HUES64 (cell line): Measurements from ENCODE around the gene GRK3.

Experiments used
- H3K27ac ChIP-seq: 2 replicates; pipeline ENCODE4 v1.7.0; 2013; ENCODE audit warnings: low read depth, low read length, inconsistent platforms
- H3K27me3 ChIP-seq: 2 replicates; pipeline ENCODE4 v1.6.1; 2013; ENCODE audit warnings: mild to moderate bottlenecking, low read length; ENCODE audit not compliant: insufficient read depth
- H3K36me3 ChIP-seq: 2 replicates; pipeline ENCODE4 v1.6.1; 2013; ENCODE audit warnings: mild to moderate bottlenecking, low read length; ENCODE audit not compliant: insufficient read depth
- H3K4me1 ChIP-seq: 2 replicates; pipeline ENCODE4 v1.6.1; 2013; ENCODE audit warnings: mild to moderate bottlenecking, low read length, moderate library complexity; ENCODE audit not compliant: insufficient read depth
- H3K4me3 ChIP-seq: 2 replicates; pipeline ENCODE4 v1.5.1; 2013; ENCODE audit warnings: mild to moderate bottlenecking, low read length, moderate library complexity
- H3K9ac ChIP-seq: 2 replicates; pipeline ENCODE4 v1.6.1; 2013; ENCODE audit warnings: mild to moderate bottlenecking, low read depth, low read length
- H3K9me3 ChIP-seq: 2 replicates; pipeline ENCODE4 v1.6.1; 2013; ENCODE audit warnings: low read depth, low read length; ENCODE audit not compliant: insufficient read depth
- WGBS: fragments of 150-250, 120-280 bp; methylation state at CpG from one replicate; pipeline ENCODE4 v1.1.7; 2013; ENCODE audit warnings: missing lambda C conversion rate; 5-methylcytosine and 5-hydroxymethylcytosine counted together

GRK3 gene

DNA sequence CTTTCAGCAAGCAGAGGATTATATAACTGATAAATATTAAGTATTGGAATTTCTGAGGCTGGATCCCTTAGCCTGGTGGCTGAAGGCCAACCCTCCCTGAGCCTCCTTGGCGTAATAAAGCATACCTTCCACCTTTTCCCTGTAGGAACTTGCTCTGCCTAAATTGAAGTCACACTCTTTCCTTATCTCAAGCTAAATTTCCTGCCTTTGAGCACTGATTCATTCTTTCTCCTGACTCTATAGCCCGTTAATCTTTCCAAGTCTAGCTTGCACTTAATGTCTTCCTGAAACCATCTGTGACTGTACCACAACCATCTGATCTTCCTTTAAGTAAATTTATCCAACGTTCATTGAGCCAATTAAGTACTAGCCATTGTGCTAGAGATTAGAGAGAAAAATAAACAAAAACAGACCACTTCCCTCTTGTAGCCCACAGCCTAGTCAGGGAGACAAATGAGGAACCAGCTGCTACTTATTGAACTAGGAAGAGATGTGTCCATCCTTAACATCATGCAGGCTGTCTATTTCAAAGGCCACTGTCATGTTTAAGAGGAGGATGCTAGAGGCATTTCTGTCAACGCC lies 62.9 kb downstream of the GRK3 start:
- no peak overlapping the region for H3K4me3 ChIP-seq
- H3K4me1 ChIP-seq = peaks cover 22% of the 10 kb centered on the region
- no peak overlapping the region for H3K9ac ChIP-seq
- no peaks in the 10 kb centered on the region for H3K9me3 ChIP-seq
- no peaks in the 10 kb centered on the region for H3K27me3 ChIP-seq
- no peak overlapping the region for H3K27ac ChIP-seq
- H3K36me3 ChIP-seq = no peaks in the 10 kb centered on the region
- WGBS = 88% methylated on average over 4 of the region's 4 CpGs

DNA sequence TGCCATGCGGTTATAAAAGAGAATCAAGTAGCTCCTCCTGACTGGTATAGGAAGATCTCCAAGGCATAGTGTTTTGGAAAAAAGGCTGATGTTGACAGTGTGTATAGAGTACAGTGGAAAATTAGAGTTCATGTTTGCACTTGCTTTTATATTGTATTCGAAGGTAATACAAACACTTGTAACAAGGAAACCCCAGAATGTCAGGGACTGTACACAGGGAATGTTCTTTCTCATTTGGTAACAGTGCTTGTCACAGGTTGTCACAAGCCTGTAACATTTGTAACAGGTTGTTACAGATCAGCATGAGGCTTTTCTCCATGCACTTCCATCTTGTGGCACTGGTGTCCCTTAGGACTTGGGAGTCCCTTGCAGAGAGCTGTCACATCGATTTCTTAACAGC lies 64.0 kb downstream of the GRK3 start:
- 95% methylated on average over 3 of the region's 3 CpGs for WGBS
- no peak overlapping the region for H3K4me3 ChIP-seq
- H3K4me1 ChIP-seq = peaks cover 22% of the 10 kb centered on the region
- H3K27me3 ChIP-seq = no peaks in the 10 kb centered on the region
- no peaks in the 10 kb centered on the region for H3K36me3 ChIP-seq
- no peak overlapping the region for H3K9ac ChIP-seq
- no peak overlapping the region for H3K27ac ChIP-seq
- H3K9me3 ChIP-seq = no peaks in the 10 kb centered on the region

DNA sequence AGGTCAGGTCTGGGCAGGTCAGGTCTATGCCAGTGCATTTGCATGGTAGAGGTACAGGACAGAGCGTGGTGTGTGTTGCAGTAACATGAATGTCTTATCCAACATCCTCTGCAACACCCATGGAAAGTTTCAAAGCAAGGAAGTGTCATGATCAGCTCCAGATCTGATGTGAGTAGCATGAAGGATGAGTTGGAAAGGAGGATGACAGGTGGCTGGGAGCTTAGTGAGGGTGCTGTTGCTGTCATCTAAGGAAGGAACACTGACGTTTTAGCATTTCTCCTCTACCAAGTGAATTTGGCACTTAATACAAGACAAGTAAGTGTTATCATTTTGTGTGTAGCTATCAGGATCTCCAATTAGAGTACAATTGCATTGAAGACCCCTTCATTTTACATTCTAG lies 65.1 kb downstream of the GRK3 start:
- Histone ChIP-seq H3K27me3 (no peaks in the 10 kb centered on the region), H3K4me1 (peaks cover 22% of the 10 kb centered on the region)
- no CpG with 5 or more reads among the region's 2 CpGs for WGBS

DNA sequence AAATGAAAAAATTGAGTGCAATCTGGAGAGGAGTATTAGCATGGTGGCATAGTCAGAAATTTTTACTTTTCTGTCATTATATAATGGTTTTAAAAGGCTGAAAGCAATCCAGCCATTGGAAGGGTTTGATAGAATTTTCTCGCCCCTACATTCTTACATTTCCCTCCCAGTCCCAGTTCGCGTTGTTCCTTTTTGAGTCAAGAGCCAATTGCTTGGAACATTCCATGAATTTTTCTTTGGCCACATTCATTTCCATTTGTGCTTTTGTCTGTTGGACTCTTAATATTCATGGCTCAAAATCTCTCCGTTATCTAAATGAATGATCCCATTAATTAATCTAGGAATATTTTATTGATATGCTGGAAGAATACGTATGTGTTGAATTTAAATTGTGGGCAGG lies 66.0 kb downstream of the GRK3 start:
- H3K36me3 ChIP-seq = no peaks in the 10 kb centered on the region
- no peak overlapping the region for H3K4me3 ChIP-seq
- no peak overlapping the region for H3K9ac ChIP-seq
- H3K27ac ChIP-seq = no peak overlapping the region
- 81% methylated on average over 3 of the region's 5 CpGs for WGBS
- H3K9me3 ChIP-seq = no peaks in the 10 kb centered on the region
- H3K4me1 ChIP-seq = peaks cover 22% of the 10 kb centered on the region
- H3K27me3 ChIP-seq = no peaks in the 10 kb centered on the region

More for the DNA sequence above, 65.1 kb downstream of the GRK3 start:
- H3K36me3 ChIP-seq = no peaks in the 10 kb centered on the region
- no peaks in the 10 kb centered on the region for H3K9me3 ChIP-seq
- no peak overlapping the region for H3K9ac ChIP-seq
- H3K4me3 ChIP-seq = no peak overlapping the region
- no peak overlapping the region for H3K27ac ChIP-seq

DNA sequence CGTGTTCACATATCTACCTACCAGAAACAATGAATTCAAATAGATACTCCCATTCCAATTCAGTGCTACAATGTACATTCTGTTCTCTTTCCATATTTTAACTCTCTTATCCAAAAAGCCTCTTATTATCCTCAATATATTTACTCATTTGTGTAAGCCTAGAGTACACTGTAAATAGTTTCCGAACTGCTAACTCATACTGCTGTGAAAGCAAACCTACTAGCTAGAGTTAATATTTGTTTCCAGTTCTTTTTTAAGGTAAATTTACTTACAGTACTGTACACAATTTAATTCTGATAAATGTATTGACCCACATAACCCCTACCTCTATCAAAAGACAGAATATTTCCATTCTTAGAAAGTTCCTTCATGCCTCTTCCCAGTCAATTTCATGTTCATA lies 71.8 kb downstream of the GRK3 start:
- peaks cover 14% of the 10 kb centered on the region; the same call in 1 of the 2 replicates for H3K4me1 ChIP-seq
- H3K9me3 ChIP-seq = peaks cover 14% of the 10 kb centered on the region
- WGBS = 92% methylated on average over 2 of the region's 2 CpGs
- H3K27ac ChIP-seq = no peak overlapping the region
- H3K36me3 ChIP-seq = 0 out of 2 replicates have a peak, but pooled peaks cover 8% of the 10 kb centered on the region
- no peak overlapping the region for H3K9ac ChIP-seq
- H3K4me3 ChIP-seq = no peak overlapping the region
- H3K27me3 ChIP-seq = no peaks in the 10 kb centered on the region

DNA sequence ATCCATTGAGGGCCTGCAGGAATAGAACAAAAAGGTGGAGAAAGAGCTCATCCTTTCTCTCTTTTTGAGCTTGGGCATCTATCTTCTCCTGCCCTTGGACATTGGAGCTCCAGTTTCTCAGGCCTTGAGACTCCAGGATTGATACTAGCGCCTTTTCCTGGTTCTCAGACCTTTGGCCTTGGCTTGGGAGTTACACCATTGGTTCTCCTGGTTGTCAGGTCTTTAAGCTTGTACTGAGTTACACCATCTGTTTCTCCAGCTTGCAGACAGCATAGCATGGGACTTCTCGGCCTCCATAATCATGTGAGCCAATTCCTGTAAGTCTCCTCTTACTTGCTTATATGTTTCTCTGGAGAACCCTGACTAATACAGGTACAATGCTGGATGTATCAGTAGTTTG lies 72.6 kb downstream of the GRK3 start:
- Histone ChIP-seq H3K9ac (no peak overlapping the region), H3K4me3 (no peak overlapping the region), H3K27ac (no peak overlapping the region), H3K27me3 (no peaks in the 10 kb centered on the region), H3K36me3 (0 out of 2 replicates have a peak, but pooled peaks cover 8% of the 10 kb centered on the region), H3K9me3 (peaks cover 14% of the 10 kb centered on the region), H3K4me1 (peaks cover 10% of the 10 kb centered on the region; the same call in 1 of the 2 replicates)
- WGBS = 88% methylated on average over 2 of the region's 2 CpGs

DNA sequence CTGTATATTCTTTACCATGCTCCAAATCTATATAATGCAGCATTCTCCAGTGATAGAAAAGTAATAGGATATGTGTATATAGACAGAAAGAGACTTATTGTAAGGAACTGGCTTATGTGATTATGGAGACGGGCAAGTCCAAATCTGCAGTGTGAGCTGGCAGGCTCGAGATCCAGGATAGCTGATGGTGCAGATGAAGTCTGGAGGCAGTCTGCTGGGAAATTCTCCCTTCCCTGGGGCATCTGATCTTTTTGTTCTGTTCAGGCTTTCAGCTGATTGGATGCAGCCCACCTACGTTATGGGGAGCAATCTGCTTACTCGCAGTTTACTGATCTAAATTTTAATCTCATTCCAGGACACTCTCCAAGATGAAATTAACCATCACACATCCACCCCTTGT lies 73.2 kb downstream of the GRK3 start:
- Histone ChIP-seq H3K36me3 (0 out of 2 replicates have a peak, but pooled peaks cover 8% of the 10 kb centered on the region), H3K9ac (no peak overlapping the region), H3K4me3 (no peak overlapping the region), H3K4me1 (peaks cover 9% of the 10 kb centered on the region; the same call in 1 of the 2 replicates), H3K27me3 (no peaks in the 10 kb centered on the region), H3K9me3 (peaks cover 14% of the 10 kb centered on the region), H3K27ac (no peak overlapping the region)
- WGBS = 94% methylated on average over 4 of the region's 4 CpGs

DNA sequence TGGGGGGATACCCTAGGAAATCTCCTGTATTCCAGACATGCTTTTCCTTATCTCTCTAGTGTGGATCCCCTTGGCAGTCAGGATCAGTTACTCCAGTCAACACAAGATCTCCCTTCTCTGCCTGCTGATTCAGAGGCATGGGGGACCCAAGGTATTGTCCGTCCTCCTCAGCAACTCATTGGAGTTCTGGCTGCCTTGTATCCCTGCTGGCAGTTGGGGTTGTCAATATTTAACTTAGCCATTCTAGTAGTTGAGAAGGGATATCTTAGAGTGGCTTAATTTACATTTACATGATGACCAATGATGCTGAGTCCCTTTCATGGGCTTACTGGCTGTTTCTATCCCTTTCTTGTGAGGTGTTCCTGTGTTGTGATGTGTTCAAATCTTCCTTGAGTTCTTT lies 74.2 kb downstream of the GRK3 start:
- H3K9ac ChIP-seq = no peak overlapping the region
- WGBS = 92% methylated on average over 1 of the region's 1 CpG

DNA sequence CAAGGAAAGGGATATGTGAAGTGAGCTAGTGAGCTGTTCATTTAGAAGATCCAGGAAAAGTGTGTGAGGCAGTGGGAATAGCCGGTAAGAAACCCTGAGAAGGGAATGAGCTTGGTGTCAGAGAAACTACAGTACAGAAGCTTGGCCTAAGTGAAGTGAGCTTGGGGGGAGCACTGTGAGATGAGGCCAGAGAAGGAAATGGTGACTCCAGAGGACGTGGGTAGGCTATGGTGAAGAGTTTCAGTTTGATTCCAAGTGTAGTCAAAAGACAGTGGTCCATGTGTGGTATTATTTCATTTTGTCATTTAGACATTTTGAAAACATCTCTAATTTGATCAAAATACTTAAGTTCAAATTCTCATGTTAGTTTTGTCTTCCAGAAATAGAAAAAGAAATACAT lies 77.2 kb downstream of the GRK3 start:
- WGBS = 86% methylated on average over 2 of the region's 2 CpGs
- Histone ChIP-seq H3K36me3 (0 out of 2 replicates have a peak, but pooled peaks cover 8% of the 10 kb centered on the region), H3K4me1 (peaks cover 25% of the 10 kb centered on the region), H3K27ac (no peak overlapping the region), H3K27me3 (no peaks in the 10 kb centered on the region), H3K9me3 (peaks cover 14% of the 10 kb centered on the region), H3K4me3 (no peak overlapping the region), H3K9ac (no peak overlapping the region)

More for the DNA sequence above, 74.2 kb downstream of the GRK3 start:
- Histone ChIP-seq H3K27me3 (no peaks in the 10 kb centered on the region), H3K9me3 (peaks cover 14% of the 10 kb centered on the region), H3K4me3 (no peak overlapping the region), H3K36me3 (0 out of 2 replicates have a peak, but pooled peaks cover 8% of the 10 kb centered on the region), H3K27ac (no peak overlapping the region), H3K4me1 (peaks cover 17% of the 10 kb centered on the region)

DNA sequence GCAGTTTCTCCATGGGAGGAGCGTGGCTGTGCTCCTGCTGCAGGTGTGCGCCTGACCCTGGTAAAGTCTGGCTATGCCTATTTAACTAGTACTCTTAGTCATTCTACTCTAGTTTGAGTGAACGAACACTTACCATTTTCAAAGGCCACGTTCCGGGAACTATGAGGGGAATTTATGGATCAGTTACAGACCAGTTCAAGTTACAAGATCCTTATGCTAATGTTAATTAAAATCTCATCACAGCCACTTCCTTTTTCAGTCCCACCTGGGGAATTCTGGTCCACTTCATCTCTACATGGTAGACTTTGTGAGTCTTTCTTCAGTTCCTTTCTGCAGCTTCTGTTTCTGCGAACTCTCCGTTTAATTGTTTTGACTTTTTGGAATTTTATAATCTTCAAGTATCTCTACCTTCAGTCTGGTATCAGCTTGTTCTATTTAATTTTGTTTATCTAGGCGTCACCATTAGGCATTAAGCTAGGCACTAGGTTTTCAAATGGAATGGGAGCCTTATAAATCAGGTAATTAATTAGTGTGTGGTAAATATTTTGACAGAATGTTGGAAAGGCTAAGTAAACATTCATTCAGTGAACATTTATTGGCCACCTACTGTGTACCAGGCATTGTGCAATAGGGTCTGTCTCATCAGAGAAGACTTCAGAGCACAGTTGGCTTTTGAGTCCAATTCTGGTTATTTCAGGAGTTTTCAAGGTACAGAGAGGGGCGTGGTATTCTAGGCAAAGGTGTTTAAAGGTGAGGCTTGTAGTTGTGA lies 78.9 kb downstream of the GRK3 start:
- Histone ChIP-seq H3K27ac (no peak overlapping the region), H3K36me3 (0 out of 2 replicates have a peak, but pooled peaks cover 8% of the 10 kb centered on the region), H3K9ac (no peak overlapping the region), H3K4me1 (peaks cover 25% of the 10 kb centered on the region), H3K4me3 (no peak overlapping the region), H3K27me3 (no peaks in the 10 kb centered on the region), H3K9me3 (peaks cover 14% of the 10 kb centered on the region)
- WGBS = 94% methylated on average over 6 of the region's 9 CpGs

DNA sequence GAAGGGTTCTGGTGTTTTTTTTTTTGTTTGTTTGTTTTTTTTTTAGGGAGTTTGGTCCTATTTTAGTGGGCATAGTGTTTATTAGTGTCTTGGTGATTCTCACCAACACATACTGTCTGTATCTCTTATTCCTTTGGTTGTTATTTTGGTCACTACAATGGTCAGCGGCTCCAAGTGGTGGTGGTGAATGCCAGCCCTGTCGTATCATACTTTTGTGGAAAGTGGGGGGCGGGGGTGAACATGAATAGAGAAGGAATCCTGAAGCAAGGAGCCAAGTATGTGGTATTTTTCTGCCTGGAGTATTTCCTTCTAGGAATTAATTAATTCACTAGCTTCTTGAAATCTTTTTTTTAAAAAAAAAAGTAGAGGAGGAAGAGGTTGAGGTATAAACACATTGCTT lies 79.6 kb downstream of the GRK3 start:
- no peaks in the 10 kb centered on the region for H3K27me3 ChIP-seq
- H3K36me3 ChIP-seq = 0 out of 2 replicates have a peak, but pooled peaks cover 5% of the 10 kb centered on the region
- H3K27ac ChIP-seq = no peak overlapping the region
- H3K4me1 ChIP-seq = peaks cover 25% of the 10 kb centered on the region
- H3K9me3 ChIP-seq = peaks cover 11% of the 10 kb centered on the region
- WGBS = 82% methylated on average over 3 of the region's 3 CpGs
- no peak overlapping the region for H3K9ac ChIP-seq
- no peak overlapping the region for H3K4me3 ChIP-seq
